Psoas muscle (tissue), 8 donors: ENCODE results near the gene RNF220. TPM values are rescaled to one million over a fixed set of nuclear protein-coding genes. Genes with fewer than 3 reads are reported as not detected.

Source experiments
- ATAC-seq, 4 donors: fragments of 200-7000 bp; cut with Tn5 transposase; one replicate each; pipeline ENCODE4 v1.9.1; 2020; ENCODE audit warnings: moderate library complexity in 3 of 4, mild to moderate bottlenecking in 2 of 4
- DNase-seq, 2 donors: peaks; one replicate each; pipeline ENCODE4 v3.0.0-alpha.2; 2020
- H3K27ac ChIP-seq: fragments of 200-600 bp; one replicate; pipeline ENCODE4 v1.8.0; 2022
- H3K27me3 ChIP-seq, 3 donors: fragments of 200-600 bp in 1 of 3; one replicate each; pipeline versions ENCODE4 v1.6.1 to v1.8.0; 2013 to 2022; ENCODE audit warnings: low read length in 2 of 3, mild to moderate bottlenecking in 2 of 3, moderate library complexity in 1 of 3; ENCODE audit not compliant: insufficient read depth in 3 of 3
- H3K36me3 ChIP-seq, 2 donors: fragments of 200-600 bp in 1 of 2; one replicate each; pipeline versions ENCODE4 v1.6.1 to v1.8.0; 2013 to 2022; ENCODE audit warnings: low read depth in 1 of 2, mild to moderate bottlenecking in 1 of 2, moderate library complexity in 1 of 2; ENCODE audit not compliant: insufficient read depth in 1 of 2
- H3K4me1 ChIP-seq: fragments of 200-600 bp; one replicate; pipeline ENCODE4 v1.8.0; 2022
- H3K4me3 ChIP-seq: fragments of 200-600 bp; one replicate; pipeline ENCODE4 v1.8.0; 2022; ENCODE audit warnings: mild to moderate bottlenecking
- H3K9me3 ChIP-seq: fragments of 200-600 bp; one replicate; pipeline ENCODE4 v1.8.0; 2022
- WGBS, 3 donors: extraction: QIAGEN DNeasy Blood & Tissue Kit; methylation state at CpG; one replicate each; pipeline versions ENCODE4 v1.1.6 to v1.1.7; 2013; 5-methylcytosine and 5-hydroxymethylcytosine counted together
- intact Hi-C, 2 donors: fragments of 100-400 bp; cut with DNase I; formaldehyde crosslinking; loops; one replicate each; pipeline versions ENCODE4 v1.11.0 to v1.14.2; 2022
- polyA plus RNA-seq, 3 donors: library from polyadenylated mRNA; stranded (reverse); fragments of 200-250 nt; gene quantifications; one replicate each; pipeline ENCODE4 v1.2.3, GENCODE V29; 2013
- total RNA-seq, 4 donors: library from RNA; stranded (reverse); fragmentation: NEBNext Ultra II Directional in 2 of 4; extraction: Animal tissue kit (Norgen Biotek cat#: 25700) in 2 of 4; gene quantifications; one replicate each; pipeline versions ENCODE4 v1.2.1 to v1.2.4, GENCODE V29; 2021 to 2023
- TF ChIP-seq, protein P1 (sequence below): fragments of 200-600 bp; IDR thresholded peaks from one replicate; pipeline ENCODE4 v1.8.0; 2022; ENCODE audit warnings: antibody characterized with exemption
- donor health status: healthy with polysubstance abuse.
- donor health status: DM: no; HTN: no; CAD: no; lungs with moderate emphysema.
- donor health status: Bipolar disorder and iron deficiency.
- donor health status: healthy.
- donor health status: DM: yes; HTN: yes; CAD: no.
- donor health status: DM: no; HTN: no; CAD: no.
- donor health status: DM: no; HTN: no; CAD: no.
- donor health status: DM: yes; HTN: yes; CAD: no.

RNF220 gene
- total and polyA plus RNA-seq, 7 donors: 61.1 to 133 (median 75.5) TPM

DNA sequence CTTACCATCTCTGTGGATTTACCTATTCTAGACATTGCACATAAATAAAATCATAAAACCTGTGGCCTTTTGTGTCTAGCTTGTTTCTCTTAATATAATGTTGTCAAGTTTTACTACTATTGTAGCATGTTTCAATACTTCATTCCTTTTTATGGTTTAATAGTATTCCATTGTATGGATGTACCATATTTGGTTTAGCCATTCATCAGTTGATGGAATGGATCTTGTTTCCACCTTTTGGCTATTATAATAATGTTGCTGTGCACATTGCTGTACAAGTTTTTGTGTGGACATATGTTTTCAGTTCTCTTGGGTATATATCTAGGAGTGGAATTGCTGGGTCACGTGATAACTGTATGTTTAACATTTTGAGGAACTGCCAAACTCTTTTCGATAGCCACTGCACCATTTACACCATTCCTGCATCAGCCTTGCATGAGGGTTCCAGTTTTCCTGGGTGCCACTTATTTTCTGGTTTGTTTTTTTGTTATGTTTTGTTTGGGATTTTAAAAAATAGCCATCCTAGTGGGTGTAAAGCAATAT is 66.9 kb downstream of the RNF220 start:
- H3K27ac ChIP-seq: no peak overlapping the region
- H3K4me1 ChIP-seq: no peaks in the 10 kb centered on the region
- DNase-seq (no peak), ATAC-seq (no peak)
- no peaks in the 10 kb centered on the region for H3K9me3 ChIP-seq
- intact Hi-C loops: no loop called here
- WGBS, 3 donors: 90 to 92% (median 90%) methylated on average over 2 of the region's 2 CpGs
- H3K4me3 ChIP-seq: no peak overlapping the region
- H3K27me3 ChIP-seq: peaks cover 0 to 8% (median 0%) of the 10 kb centered on the region in 3 donors
- TF ChIP-seq, protein P1, sequence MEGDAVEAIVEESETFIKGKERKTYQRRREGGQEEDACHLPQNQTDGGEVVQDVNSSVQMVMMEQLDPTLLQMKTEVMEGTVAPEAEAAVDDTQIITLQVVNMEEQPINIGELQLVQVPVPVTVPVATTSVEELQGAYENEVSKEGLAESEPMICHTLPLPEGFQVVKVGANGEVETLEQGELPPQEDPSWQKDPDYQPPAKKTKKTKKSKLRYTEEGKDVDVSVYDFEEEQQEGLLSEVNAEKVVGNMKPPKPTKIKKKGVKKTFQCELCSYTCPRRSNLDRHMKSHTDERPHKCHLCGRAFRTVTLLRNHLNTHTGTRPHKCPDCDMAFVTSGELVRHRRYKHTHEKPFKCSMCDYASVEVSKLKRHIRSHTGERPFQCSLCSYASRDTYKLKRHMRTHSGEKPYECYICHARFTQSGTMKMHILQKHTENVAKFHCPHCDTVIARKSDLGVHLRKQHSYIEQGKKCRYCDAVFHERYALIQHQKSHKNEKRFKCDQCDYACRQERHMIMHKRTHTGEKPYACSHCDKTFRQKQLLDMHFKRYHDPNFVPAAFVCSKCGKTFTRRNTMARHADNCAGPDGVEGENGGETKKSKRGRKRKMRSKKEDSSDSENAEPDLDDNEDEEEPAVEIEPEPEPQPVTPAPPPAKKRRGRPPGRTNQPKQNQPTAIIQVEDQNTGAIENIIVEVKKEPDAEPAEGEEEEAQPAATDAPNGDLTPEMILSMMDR: no peak
- H3K36me3 ChIP-seq: no peaks in the 10 kb centered on the region

DNA sequence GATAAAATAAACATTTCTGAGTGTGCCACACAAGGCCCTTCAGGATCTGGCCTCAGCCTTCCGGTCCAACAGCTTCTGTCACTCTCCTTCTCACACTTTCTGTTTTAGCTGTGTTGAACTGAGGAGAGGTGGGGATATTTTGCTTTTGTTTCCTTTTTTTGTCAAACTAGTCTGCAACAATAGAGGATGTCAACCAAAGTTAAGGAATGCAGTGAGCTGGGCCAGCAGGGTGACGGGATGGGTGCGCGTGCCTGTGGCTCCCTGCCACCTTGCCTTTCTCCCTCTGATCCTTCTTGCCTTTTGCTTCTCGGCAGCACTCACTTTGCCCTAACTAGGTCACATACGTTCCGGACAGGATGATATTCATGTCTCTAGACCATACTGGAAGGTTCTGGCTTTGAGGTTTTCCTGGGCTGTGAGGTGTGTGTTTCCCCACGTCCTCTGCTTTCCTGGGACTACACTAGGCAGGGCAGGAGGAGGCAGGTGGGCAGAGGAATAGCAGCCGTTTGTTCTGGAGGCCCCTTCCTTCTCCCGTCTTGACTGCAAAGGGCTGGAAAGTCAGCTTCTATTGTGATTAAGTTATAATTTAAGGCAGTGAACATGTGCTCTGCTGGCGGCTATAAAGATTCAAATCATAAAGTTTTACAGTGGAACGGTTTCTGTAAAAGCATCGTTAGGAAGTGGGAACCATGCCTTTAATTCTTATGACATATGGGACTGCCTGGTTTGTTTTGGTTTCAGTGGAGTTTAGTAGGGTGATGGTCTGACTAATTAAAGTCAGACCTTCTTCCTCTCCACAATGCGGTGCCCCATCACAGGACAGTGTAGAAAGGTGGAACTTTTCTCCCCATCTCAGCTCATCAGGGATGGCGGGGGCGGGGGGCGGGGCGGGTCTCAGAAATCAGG is 67.8 kb downstream of the RNF220 start:
- Histone ChIP-seq H3K27me3 (peaks cover 0 to 8% (median 0%) of the 10 kb centered on the region in 3 donors), H3K4me3 (no peak overlapping the region), H3K9me3 (no peaks in the 10 kb centered on the region), H3K4me1 (no peaks in the 10 kb centered on the region), H3K27ac (no peak overlapping the region), H3K36me3 (no peaks in the 10 kb centered on the region)
- 38 to 41% (median 38%) methylated on average over 18 of the region's 18 CpGs for WGBS, 3 donors
- TF ChIP-seq, protein P1: no peak
- intact Hi-C loops: no loop called here
- ATAC-seq (no peak), DNase-seq (no peak)

DNA sequence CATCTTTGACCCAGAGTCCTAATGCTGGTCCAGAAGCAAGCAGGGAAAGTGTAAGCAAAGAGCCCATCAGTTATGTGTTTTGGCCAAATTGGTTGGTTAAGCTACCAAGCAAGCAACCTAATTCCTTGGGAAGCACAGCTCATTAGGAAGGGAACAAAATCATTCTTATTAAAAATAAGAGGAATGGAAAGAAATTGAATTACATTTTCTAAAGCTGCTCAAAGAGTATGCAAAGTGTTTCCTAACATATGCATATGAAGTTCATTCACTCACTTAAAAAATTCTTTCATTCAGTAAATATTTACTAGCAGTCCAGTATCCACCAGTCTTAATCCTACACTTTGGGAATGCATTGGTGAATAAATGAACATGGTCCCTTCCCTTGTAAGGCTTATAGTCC is 71.8 kb downstream of the RNF220 start:
- Histone ChIP-seq H3K27ac (no peak overlapping the region), H3K9me3 (no peaks in the 10 kb centered on the region), H3K27me3 (peaks cover 0 to 5% (median 0%) of the 10 kb centered on the region in 3 donors), H3K36me3 (no peaks in the 10 kb centered on the region), H3K4me1 (no peaks in the 10 kb centered on the region), H3K4me3 (no peak overlapping the region)
- ATAC-seq (no peak), DNase-seq (no peak)
- TF ChIP-seq, protein P1: no peak
- intact Hi-C loops: no loop called here

DNA sequence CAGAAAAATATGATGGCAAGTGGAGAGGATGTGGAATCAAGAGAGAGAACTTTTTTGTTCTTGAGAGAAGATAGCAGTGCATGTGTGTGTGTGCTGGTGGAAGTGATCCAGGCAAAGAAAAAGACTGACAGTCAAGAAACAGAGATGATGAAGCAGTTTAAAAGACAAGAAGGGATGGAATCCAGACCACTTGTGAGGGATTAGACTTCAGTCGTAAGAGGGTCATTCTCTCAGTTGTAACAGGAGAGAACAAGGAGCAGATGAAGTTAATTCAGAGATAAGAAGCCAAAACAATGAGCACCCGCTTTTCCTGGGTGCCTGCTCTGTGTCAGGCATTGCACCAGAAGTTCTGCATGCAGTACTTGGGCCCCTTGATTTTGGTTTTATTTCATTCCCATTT is 76.6 kb downstream of the RNF220 start:
- H3K4me1 ChIP-seq: peaks cover 9% of the 10 kb centered on the region
- DNase-seq (no peak), ATAC-seq (no peak)
- H3K27me3 ChIP-seq: peaks cover 0 to 5% (median 0%) of the 10 kb centered on the region in 3 donors
- TF ChIP-seq, protein P1: no peak
- intact Hi-C loops: no loop called here
- no peaks in the 10 kb centered on the region for H3K9me3 ChIP-seq
- WGBS, 3 donors: 46 to 55% (median 54%) methylated on average over 2 of the region's 2 CpGs
- no peak overlapping the region for H3K4me3 ChIP-seq
- no peak overlapping the region for H3K27ac ChIP-seq
- no peaks in the 10 kb centered on the region for H3K36me3 ChIP-seq
